Progenitor cell of endocrine pancreas (in vitro differentiated cells): Measurements from ENCODE around the gene KDM4B. TPM values are rescaled to one million over a fixed set of nuclear protein-coding genes. Genes with fewer than 3 reads are reported as not detected.
A peak's percentile ranks its signal among the peaks of the same experiment; 100 is the strongest.

Experiments
- DNase-seq: peaks from one replicate; pipeline ENCODE4 v3.0.0; 2021; ENCODE audit warnings: low spot score; ENCODE audit not compliant: unreplicated experiment
- H3K27ac Mint-ChIP-seq: 2 replicates; pipeline ENCODE4 v1.8.0; 2021; ENCODE audit warnings: mild to moderate bottlenecking, moderate library complexity, mixed read lengths
- H3K27me3 Mint-ChIP-seq: 2 replicates; pipeline ENCODE4 v1.8.0; 2021; ENCODE audit warnings: mixed read lengths
- H3K36me3 Mint-ChIP-seq: 2 replicates; pipeline ENCODE4 v1.8.0; 2022; ENCODE audit warnings: mixed read lengths; ENCODE audit not compliant: insufficient read depth
- H3K4me1 Mint-ChIP-seq: 2 replicates; pipeline ENCODE4 v1.8.0; 2021; ENCODE audit warnings: low read depth, mixed read lengths
- H3K4me3 Mint-ChIP-seq: 2 replicates; pipeline ENCODE4 v1.8.0; 2021; ENCODE audit warnings: low read depth, mild to moderate bottlenecking, moderate library complexity, mixed read lengths
- H3K9me3 Mint-ChIP-seq: 2 replicates; pipeline ENCODE4 v1.8.0; 2021; ENCODE audit warnings: low read depth, mixed read lengths
- total RNA-seq: library from RNA; stranded (reverse); gene quantifications from 2 replicates; pipeline ENCODE4 v1.2.1, GENCODE V29; 2021
- TF ChIP-seq, protein P1 (sequence below): fragments of 200-600 bp; sonication (generic); IDR thresholded peaks from one replicate; pipeline ENCODE4 v1.5.0; 2021; ENCODE audit warnings: antibody characterized with exemption, mild to moderate bottlenecking; ENCODE audit not compliant: unreplicated experiment

KDM4B gene
- total RNA-seq, 1 donor from 2014 or later, result 59.6 TPM

- DNase-seq, result no peak
- Mint-ChIP-seq H3K9me3 (peaks cover 16% of the 10 kb centered on the region), H3K36me3 (peaks cover 26% of the 10 kb centered on the region), H3K4me3 (no peak overlapping the region), H3K27ac (no peak overlapping the region), H3K4me1 (peaks cover 6% of the 10 kb centered on the region), H3K27me3 (no peaks in the 10 kb centered on the region)
- TF ChIP-seq, protein P1, sequence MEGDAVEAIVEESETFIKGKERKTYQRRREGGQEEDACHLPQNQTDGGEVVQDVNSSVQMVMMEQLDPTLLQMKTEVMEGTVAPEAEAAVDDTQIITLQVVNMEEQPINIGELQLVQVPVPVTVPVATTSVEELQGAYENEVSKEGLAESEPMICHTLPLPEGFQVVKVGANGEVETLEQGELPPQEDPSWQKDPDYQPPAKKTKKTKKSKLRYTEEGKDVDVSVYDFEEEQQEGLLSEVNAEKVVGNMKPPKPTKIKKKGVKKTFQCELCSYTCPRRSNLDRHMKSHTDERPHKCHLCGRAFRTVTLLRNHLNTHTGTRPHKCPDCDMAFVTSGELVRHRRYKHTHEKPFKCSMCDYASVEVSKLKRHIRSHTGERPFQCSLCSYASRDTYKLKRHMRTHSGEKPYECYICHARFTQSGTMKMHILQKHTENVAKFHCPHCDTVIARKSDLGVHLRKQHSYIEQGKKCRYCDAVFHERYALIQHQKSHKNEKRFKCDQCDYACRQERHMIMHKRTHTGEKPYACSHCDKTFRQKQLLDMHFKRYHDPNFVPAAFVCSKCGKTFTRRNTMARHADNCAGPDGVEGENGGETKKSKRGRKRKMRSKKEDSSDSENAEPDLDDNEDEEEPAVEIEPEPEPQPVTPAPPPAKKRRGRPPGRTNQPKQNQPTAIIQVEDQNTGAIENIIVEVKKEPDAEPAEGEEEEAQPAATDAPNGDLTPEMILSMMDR, result no peak
Measured at GRCh38 chr19:5062799-5063198, 93.9 kb downstream of the KDM4B start.

GRCh38 chr19:5063873-5064645 lies 95.1 kb downstream of the KDM4B start:
- no peak overlapping the region for H3K27ac Mint-ChIP-seq
- H3K4me3 Mint-ChIP-seq, result no peak overlapping the region
- no peak for DNase-seq
- peaks cover 12% of the 10 kb centered on the region for H3K4me1 Mint-ChIP-seq
- TF ChIP-seq, protein P1, result no peak
- H3K27me3 Mint-ChIP-seq, result no peaks in the 10 kb centered on the region
- H3K9me3 Mint-ChIP-seq, result peaks cover 16% of the 10 kb centered on the region
- H3K36me3 Mint-ChIP-seq, result peaks cover 27% of the 10 kb centered on the region

DNA sequence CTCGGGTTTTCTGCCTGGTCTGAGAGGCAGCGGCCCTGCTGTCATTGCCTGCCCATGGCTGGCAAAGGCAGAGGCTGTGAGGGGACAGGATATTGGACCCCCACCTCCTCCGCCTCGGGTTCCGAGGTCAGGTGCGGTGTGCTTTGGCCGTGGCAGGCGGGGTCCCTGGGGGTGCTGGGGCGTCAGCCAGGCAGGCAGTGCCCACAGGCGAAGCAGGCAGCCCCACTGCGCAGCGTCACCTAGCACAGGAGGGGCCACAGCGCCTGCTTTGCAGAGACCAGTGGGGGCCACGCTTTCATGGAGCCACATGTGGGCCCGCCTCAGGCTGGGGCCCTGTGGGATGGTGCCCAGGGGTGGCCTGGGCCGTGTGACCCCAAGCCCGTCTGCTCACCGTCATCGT lies 96.0 kb downstream of the KDM4B start:
- Mint-ChIP-seq H3K27ac (no peak overlapping the region), H3K9me3 (peaks cover 16% of the 10 kb centered on the region), H3K4me1 (peaks cover 12% of the 10 kb centered on the region), H3K4me3 (no peak overlapping the region), H3K27me3 (no peaks in the 10 kb centered on the region), H3K36me3 (peaks cover 27% of the 10 kb centered on the region)
- no peak for DNase-seq
- TF ChIP-seq, protein P1, result no peak

DNA sequence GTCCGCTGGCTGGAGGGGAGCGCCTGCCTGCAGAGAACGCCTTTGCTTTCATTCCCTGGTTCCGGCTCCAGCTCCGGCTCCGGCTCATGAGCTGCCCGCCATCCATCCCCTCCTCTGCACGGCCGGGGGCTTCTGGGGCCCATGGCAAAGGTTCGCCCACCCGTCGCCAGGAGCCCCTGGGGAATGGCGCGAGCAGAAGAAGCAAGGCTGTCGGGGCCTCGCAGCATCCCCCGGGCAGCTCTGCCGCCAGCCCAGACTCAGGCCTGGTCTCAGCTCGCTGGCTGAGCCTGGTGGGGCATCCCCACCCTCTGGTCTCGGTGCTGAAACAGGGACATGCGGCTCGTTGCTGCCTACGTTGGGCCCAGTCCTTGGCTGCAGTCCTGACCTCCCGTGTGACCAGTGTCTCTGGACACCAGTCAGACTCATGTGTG lies 96.8 kb downstream of the KDM4B start:
- Mint-ChIP-seq H3K4me3 (no peak overlapping the region), H3K4me1 (peaks cover 12% of the 10 kb centered on the region), H3K27me3 (no peaks in the 10 kb centered on the region), H3K36me3 (peaks cover 27% of the 10 kb centered on the region), H3K27ac (no peak overlapping the region), H3K9me3 (peaks cover 16% of the 10 kb centered on the region)
- TF ChIP-seq, protein P1, result no peak
- no peak for DNase-seq

DNA sequence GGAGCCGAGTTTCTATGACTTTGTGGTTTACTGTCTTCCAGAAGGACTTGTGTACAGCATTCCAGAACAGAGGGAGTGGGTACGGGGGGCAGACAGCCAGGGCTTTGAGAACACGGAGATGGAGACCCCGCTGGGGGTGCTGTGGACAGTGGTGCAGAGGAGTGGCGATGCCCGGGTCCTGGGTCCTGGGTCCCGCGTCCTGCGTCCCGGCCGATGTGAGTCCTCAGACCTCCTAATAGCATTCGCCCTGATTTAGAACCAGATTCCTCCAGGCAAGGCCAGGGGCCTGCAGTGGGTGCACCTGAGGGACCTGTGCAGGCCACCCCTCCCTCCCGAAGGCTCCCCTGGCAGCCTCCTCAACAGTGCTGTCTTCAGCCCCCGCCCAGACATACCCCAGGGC lies 97.9 kb downstream of the KDM4B start:
- Mint-ChIP-seq H3K27ac (peak overlapping the region; percentile 39), H3K9me3 (peaks cover 10% of the 10 kb centered on the region), H3K4me1 (peaks cover 12% of the 10 kb centered on the region), H3K4me3 (no peak overlapping the region), H3K36me3 (peaks cover 19% of the 10 kb centered on the region), H3K27me3 (no peaks in the 10 kb centered on the region)
- no peak for DNase-seq
- TF ChIP-seq, protein P1, result no peak
